Ovary (tissue), 3 donors: Measurements from ENCODE around the gene STIM2.

Source experiments
- EP300 ChIP-seq: sonication (generic); formaldehyde crosslinking; IDR thresholded peaks from one replicate; pipeline ENCODE4 v1.6.1; 2017; ENCODE audit warnings: antibody characterized with exemption
- POLR2A ChIP-seq: fragments of 450-650 bp; IDR thresholded peaks from one replicate; pipeline ENCODE4 v1.6.1; 2017; ENCODE audit warnings: antibody characterized with exemption, mild to moderate bottlenecking, moderate library complexity
- TF ChIP-seq, protein P1 (sequence below), 3 donors: fragments of 450-650 bp in 2 of 3; fragments of 200-600 bp in 1 of 3; IDR thresholded peaks; one replicate each; pipeline versions ENCODE4 v1.5.1 to v1.8.0; 2016 to 2022; ENCODE audit warnings: antibody characterized with exemption in 3 of 3, mild to moderate bottlenecking in 1 of 3
- donor health status: DM: no; HTN: no; CAD: no.

DNA sequence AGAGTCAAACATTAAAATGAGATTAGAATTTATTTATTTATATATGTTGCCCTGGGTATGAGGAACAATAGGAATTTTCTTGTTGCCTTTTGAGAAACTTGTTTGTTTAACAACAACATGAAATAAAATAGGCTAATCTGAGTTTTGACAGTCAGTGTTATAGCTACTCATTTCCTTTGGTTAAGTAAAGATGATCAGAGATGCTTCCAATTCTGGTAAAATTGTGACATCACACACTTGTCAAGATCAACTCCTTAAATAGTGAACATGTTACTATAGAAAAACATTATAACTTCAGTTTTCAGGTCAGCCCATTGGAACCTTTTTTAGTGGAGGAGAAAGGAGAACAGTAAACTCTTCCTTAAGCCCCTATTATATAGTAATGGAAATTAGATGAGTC lies 136.1 kb downstream of the STIM2 start:
- TF ChIP-seq, protein P1, sequence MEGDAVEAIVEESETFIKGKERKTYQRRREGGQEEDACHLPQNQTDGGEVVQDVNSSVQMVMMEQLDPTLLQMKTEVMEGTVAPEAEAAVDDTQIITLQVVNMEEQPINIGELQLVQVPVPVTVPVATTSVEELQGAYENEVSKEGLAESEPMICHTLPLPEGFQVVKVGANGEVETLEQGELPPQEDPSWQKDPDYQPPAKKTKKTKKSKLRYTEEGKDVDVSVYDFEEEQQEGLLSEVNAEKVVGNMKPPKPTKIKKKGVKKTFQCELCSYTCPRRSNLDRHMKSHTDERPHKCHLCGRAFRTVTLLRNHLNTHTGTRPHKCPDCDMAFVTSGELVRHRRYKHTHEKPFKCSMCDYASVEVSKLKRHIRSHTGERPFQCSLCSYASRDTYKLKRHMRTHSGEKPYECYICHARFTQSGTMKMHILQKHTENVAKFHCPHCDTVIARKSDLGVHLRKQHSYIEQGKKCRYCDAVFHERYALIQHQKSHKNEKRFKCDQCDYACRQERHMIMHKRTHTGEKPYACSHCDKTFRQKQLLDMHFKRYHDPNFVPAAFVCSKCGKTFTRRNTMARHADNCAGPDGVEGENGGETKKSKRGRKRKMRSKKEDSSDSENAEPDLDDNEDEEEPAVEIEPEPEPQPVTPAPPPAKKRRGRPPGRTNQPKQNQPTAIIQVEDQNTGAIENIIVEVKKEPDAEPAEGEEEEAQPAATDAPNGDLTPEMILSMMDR (IDR thresholded peaks at IDR 0.05) = no peak
- TF ChIP-seq EP300 = no peak
- no peak for TF ChIP-seq POLR2A
